ENCODE measurements around the gene FLT3LG. TPM values are rescaled to one million over a fixed set of nuclear protein-coding genes. Genes with fewer than 3 reads are reported as not detected.
A peak's percentile ranks its signal among the peaks of the same experiment; 100 is the strongest.

The FLT3LG gene
- total RNA-seq, 1 donor = 5.4 TPM

GRCh38 chr19:49435670-49436069 lies 38.3 kb upstream of the FLT3LG start:
- no peak overlapping the region for H3K4me3 ChIP-seq (ENCODE audit: low read depth, low read length)
- no peak for TF ChIP-seq CTCF (IDR thresholded peaks at IDR 0.05; ENCODE audit: insufficient read depth, low read length)
- DNase-seq (ENCODE audit: low read depth) = no peak

- DNase-seq (ENCODE audit: low read depth) = no peak
- H3K4me3 ChIP-seq (ENCODE audit: low read depth, low read length) = no peak overlapping the region
- TF ChIP-seq CTCF (IDR thresholded peaks at IDR 0.05; ENCODE audit: insufficient read depth, low read length) = no peak
Measured at GRCh38 chr19:49436381-49437017, 37.5 kb upstream of the FLT3LG start.

- no peak for DNase-seq (ENCODE audit: low read depth)
- no peak overlapping the region for H3K4me3 ChIP-seq (ENCODE audit: low read depth, low read length)
- no peak for TF ChIP-seq CTCF (IDR thresholded peaks at IDR 0.05; ENCODE audit: insufficient read depth, low read length)
Measured at GRCh38 chr19:49437231-49437630, 36.8 kb upstream of the FLT3LG start.

- no peak for DNase-seq (ENCODE audit: low read depth)
- no peak overlapping the region for H3K4me3 ChIP-seq (ENCODE audit: low read depth, low read length)
- no peak for TF ChIP-seq CTCF (IDR thresholded peaks at IDR 0.05; ENCODE audit: insufficient read depth, low read length)
Measured at GRCh38 chr19:49438261-49438660, 35.8 kb upstream of the FLT3LG start.

- no peak for TF ChIP-seq CTCF (IDR thresholded peaks at IDR 0.05; ENCODE audit: insufficient read depth, low read length)
- no peak for DNase-seq (ENCODE audit: low read depth)
- no peak overlapping the region for H3K4me3 ChIP-seq (ENCODE audit: low read depth, low read length)
Measured at GRCh38 chr19:49439836-49440235, 34.2 kb upstream of the FLT3LG start.

GRCh38 chr19:49440439-49441209 lies 33.4 kb upstream of the FLT3LG start:
- H3K4me3 ChIP-seq (ENCODE audit: low read depth, low read length) = peak overlapping the region; percentile 28
- TF ChIP-seq CTCF (IDR thresholded peaks at IDR 0.05; ENCODE audit: insufficient read depth, low read length) = no peak
- DNase-seq (ENCODE audit: low read depth) = no peak

All from fibroblast of the aortic adventitia (primary cell).